ENCODE measurements around the gene MAGOH.

Gene MAGOH

DNA sequence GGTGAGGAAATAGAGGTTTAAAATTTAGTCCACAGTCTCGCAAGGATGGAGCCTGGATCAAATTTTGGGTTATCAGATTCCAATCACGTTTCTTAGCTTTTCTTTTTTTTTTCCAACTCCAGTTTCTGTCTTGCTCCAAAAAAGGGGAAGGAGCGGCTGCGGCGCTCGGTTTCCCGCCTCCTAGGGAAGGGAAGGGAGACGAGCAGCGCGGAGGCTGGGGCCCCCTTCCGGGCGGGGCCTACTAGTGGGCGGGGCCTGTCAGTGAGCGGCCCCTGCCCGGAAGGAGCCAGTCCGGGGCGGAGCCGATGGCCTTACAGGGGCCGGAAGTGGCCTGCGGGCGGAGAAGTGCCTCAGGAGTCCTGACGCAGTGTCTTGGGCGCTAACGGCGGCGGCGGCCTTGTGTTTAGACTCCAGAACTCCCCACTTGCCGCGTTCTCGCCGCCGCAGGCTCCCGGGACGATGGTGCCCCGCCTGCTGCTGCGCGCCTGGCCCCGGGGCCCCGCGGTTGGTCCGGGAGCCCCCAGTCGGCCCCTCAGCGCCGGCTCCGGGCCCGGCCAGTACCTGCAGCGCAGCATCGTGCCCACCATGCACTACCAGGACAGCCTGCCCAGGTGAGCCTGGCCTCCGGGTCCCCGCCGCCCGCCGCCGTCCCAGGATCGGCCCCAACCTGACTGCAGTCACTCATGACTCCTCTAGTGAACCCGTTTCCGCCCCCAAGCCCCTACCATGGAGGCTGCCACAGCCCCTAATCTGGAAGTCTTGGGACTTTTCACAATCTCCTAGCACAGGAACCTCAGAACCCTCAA is 41.6 kb downstream of the MAGOH start, which contains the start of gene CPT2:
Gene CPT2, plus strand, starts transcription at position 340 of the 806 bp plus-strand sequence. Its CDS starts 120 bp downstream, at position 460.
- peak; percentile 96 for DNase-seq (ENCODE audit: low read depth, low spot score)
- H3K9me3 ChIP-seq (ENCODE audit: insufficient read depth, low read length), result no peaks in the 10 kb centered on the region
- H3K27me3 ChIP-seq (ENCODE audit: insufficient read depth, insufficient read length), result peaks cover 18% of the 10 kb centered on the region
- peaks cover 16% of the 10 kb centered on the region for H3K36me3 ChIP-seq (ENCODE audit: insufficient read depth, insufficient read length, low read length)
- peak within 1 kb of the TSS; percentile 93 for H3K9ac ChIP-seq (ENCODE audit: insufficient read length, low read depth)
- H3K4me3 ChIP-seq (ENCODE audit: insufficient read length, low read depth), result peak within 1 kb of the TSS; percentile 87
- peaks cover 5% of the 10 kb centered on the region for H3K4me1 ChIP-seq (ENCODE audit: insufficient read depth, insufficient read length)
- no peak for TF ChIP-seq YY1 (IDR thresholded peaks at IDR 0.05; ENCODE audit: insufficient read depth, insufficient read length)
- TF ChIP-seq SUZ12 (IDR thresholded peaks at IDR 0.05; ENCODE audit: extremely low read depth, insufficient read depth, insufficient read length), result no peak
- TF ChIP-seq ZNF274 (IDR thresholded peaks at IDR 0.05; ENCODE audit: low read depth, low read length), result no peak

DNA sequence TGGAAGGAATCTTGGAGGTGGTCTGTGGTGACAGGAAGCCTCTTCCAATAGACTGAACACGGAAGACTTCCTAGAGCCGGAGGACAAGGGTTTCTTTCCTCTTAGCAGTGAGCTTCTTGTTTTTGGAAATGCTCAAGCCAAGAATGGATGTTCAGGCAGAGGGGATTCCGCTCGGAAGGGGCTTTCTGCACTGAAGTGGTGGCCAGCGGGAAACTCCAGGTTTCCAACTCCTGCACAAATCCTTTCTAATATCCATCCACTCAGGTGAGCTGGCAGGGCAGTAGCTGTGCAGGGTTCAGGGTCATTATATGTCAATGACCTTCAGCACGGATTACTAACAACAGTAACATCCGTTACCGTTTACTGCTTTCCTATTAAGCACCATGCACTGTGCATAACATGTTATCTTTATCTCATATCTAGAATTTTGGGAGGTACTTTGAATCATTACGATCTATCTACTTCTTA is 42.3 kb downstream of the MAGOH start:
- Histone ChIP-seq H3K36me3 (ENCODE audit: insufficient read depth, insufficient read length, low read length) (peaks cover 11% of the 10 kb centered on the region), H3K4me1 (ENCODE audit: insufficient read depth, insufficient read length) (peaks cover 5% of the 10 kb centered on the region), H3K27me3 (ENCODE audit: insufficient read depth, insufficient read length) (peaks cover 18% of the 10 kb centered on the region), H3K9ac (ENCODE audit: insufficient read length, low read depth) (peak overlapping the region; percentile 93), H3K4me3 (ENCODE audit: insufficient read length, low read depth) (peak overlapping the region; percentile 87), H3K9me3 (ENCODE audit: insufficient read depth, low read length) (no peaks in the 10 kb centered on the region)
- TF ChIP-seq SUZ12 (IDR thresholded peaks at IDR 0.05; ENCODE audit: extremely low read depth, insufficient read depth, insufficient read length) (no peak), YY1 (IDR thresholded peaks at IDR 0.05; ENCODE audit: insufficient read depth, insufficient read length) (no peak), ZNF274 (IDR thresholded peaks at IDR 0.05; ENCODE audit: low read depth, low read length) (no peak)
- no peak for DNase-seq (ENCODE audit: low read depth, low spot score)

DNA sequence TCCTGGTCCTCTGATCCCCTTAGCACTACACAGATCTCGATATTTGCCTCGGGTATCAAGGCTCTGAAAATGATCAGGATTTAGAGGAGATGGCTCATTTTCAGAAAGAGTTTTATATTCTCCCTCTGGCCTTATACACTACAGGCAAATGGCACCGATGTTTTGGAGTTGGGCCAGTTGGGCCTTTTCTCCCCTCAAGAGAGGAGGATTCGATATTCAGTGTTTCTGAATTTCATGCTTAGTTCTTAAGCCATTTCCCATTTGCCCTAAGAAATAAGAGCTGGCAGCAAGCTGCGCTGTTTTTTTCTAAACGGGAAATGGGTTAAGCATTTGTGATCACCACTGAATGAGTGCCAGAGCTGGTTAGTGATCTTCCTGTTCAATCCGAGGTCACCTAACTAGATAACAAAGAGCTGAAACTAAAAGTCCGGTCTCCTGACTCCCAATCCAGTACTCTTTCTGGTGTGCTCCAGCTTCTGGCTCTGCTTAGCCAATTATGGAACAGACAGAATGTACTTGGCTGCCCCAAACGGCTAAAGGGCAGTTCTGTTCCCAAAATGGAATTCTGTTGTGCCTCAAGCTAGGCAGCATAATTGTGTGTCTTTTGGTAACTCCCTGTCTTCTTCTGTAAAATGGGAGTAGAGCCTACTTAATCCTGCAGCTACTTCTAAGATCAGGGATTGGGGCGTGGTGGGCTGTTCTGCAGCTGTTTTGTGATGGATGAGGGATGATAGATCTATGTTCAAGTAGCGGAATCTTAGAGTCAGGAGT is 42.9 kb downstream of the MAGOH start:
- Histone ChIP-seq H3K9ac (ENCODE audit: insufficient read length, low read depth) (peak overlapping the region; percentile 93), H3K9me3 (ENCODE audit: insufficient read depth, low read length) (no peaks in the 10 kb centered on the region), H3K4me3 (ENCODE audit: insufficient read length, low read depth) (no peak overlapping the region), H3K4me1 (ENCODE audit: insufficient read depth, insufficient read length) (peaks cover 5% of the 10 kb centered on the region), H3K36me3 (ENCODE audit: insufficient read depth, insufficient read length, low read length) (peaks cover 5% of the 10 kb centered on the region), H3K27me3 (ENCODE audit: insufficient read depth, insufficient read length) (peaks cover 18% of the 10 kb centered on the region)
- no peak for DNase-seq (ENCODE audit: low read depth, low spot score)
- TF ChIP-seq YY1 (IDR thresholded peaks at IDR 0.05; ENCODE audit: insufficient read depth, insufficient read length) (no peak), SUZ12 (IDR thresholded peaks at IDR 0.05; ENCODE audit: extremely low read depth, insufficient read depth, insufficient read length) (no peak), ZNF274 (IDR thresholded peaks at IDR 0.05; ENCODE audit: low read depth, low read length) (no peak)

DNA sequence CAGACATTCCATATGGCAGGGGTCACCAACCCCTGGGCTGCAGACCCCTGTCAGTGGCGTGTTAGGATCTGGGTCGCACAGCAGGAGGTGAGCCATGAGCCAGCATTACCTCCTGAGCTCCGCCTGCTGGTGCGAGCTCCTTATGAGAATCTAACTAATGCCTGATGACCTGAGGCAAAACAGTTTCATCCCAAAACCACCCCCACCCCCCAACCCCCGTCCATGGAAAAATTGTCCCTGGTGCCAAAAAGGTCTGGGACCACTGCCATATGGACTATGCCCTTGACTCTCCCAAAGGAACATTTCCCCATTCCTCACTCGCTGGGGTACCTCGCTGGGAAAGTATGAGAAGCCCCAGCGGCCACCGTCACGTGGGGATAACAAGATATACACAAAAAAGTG is 48.1 kb downstream of the MAGOH start:
- H3K4me3 ChIP-seq (ENCODE audit: insufficient read length, low read depth), result no peak overlapping the region
- H3K9ac ChIP-seq (ENCODE audit: insufficient read length, low read depth), result no peak overlapping the region
- TF ChIP-seq YY1 (IDR thresholded peaks at IDR 0.05; ENCODE audit: insufficient read depth, insufficient read length), result no peak
- no peak for TF ChIP-seq ZNF274 (IDR thresholded peaks at IDR 0.05; ENCODE audit: low read depth, low read length)
- no peak for TF ChIP-seq SUZ12 (IDR thresholded peaks at IDR 0.05; ENCODE audit: extremely low read depth, insufficient read depth, insufficient read length)
- DNase-seq (ENCODE audit: low read depth, low spot score), result no peak
- H3K36me3 ChIP-seq (ENCODE audit: insufficient read depth, insufficient read length, low read length), result no peaks in the 10 kb centered on the region
- H3K4me1 ChIP-seq (ENCODE audit: insufficient read depth, insufficient read length), result no peaks in the 10 kb centered on the region
- peaks cover 7% of the 10 kb centered on the region for H3K27me3 ChIP-seq (ENCODE audit: insufficient read depth, insufficient read length)
- H3K9me3 ChIP-seq (ENCODE audit: insufficient read depth, low read length), result no peaks in the 10 kb centered on the region

DNA sequence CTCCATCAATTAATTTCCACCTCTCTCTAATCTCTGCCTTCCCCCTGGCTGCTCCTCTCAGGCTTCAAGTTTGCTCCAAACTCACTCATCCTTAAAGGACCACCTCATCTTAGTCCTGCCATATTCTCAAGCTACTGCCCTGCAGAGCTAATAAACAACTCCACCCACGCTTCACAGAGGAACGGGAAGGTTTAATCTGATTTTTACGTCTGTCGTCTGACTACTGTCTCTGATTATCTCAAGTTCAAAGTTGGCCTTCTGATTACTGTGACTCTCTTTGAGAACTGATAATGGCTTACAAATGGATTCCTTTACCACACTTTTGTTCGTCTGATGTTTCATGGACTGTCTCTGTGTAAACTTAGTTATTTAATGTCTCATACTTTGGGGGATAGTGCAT is 49.3 kb downstream of the MAGOH start:
- no peak for DNase-seq (ENCODE audit: low read depth, low spot score)
- TF ChIP-seq SUZ12 (IDR thresholded peaks at IDR 0.05; ENCODE audit: extremely low read depth, insufficient read depth, insufficient read length) (no peak), YY1 (IDR thresholded peaks at IDR 0.05; ENCODE audit: insufficient read depth, insufficient read length) (no peak), ZNF274 (IDR thresholded peaks at IDR 0.05; ENCODE audit: low read depth, low read length) (no peak)
- Histone ChIP-seq H3K9me3 (ENCODE audit: insufficient read depth, low read length) (no peaks in the 10 kb centered on the region), H3K4me3 (ENCODE audit: insufficient read length, low read depth) (no peak overlapping the region), H3K9ac (ENCODE audit: insufficient read length, low read depth) (no peak overlapping the region), H3K4me1 (ENCODE audit: insufficient read depth, insufficient read length) (no peaks in the 10 kb centered on the region), H3K27me3 (ENCODE audit: insufficient read depth, insufficient read length) (no peaks in the 10 kb centered on the region), H3K36me3 (ENCODE audit: insufficient read depth, insufficient read length, low read length) (no peaks in the 10 kb centered on the region)

DNA sequence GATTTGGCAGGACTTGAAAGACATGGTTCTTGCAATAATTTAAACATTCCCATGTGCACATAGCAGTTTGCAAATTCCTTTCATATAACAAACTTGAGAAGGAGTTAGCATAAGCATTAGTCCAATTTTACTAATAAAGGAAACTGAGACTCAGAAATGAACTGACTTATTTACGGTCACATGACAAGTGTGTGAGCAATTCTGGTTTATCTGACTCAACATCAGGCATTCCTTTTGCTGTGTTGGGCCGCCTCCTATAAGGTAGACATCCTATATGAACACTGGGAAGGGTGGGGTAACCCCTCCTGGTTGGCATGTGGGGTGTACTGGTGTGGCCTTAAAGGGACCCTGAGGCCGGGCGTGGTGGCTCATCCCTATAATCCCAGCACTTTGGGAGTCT is 50.2 kb downstream of the MAGOH start:
- H3K9me3 ChIP-seq (ENCODE audit: insufficient read depth, low read length), result no peaks in the 10 kb centered on the region
- no peaks in the 10 kb centered on the region for H3K4me1 ChIP-seq (ENCODE audit: insufficient read depth, insufficient read length)
- H3K36me3 ChIP-seq (ENCODE audit: insufficient read depth, insufficient read length, low read length), result no peaks in the 10 kb centered on the region
- H3K27me3 ChIP-seq (ENCODE audit: insufficient read depth, insufficient read length), result no peaks in the 10 kb centered on the region
- H3K9ac ChIP-seq (ENCODE audit: insufficient read length, low read depth), result no peak overlapping the region
- TF ChIP-seq ZNF274 (IDR thresholded peaks at IDR 0.05; ENCODE audit: low read depth, low read length), result no peak
- TF ChIP-seq SUZ12 (IDR thresholded peaks at IDR 0.05; ENCODE audit: extremely low read depth, insufficient read depth, insufficient read length), result no peak
- no peak for TF ChIP-seq YY1 (IDR thresholded peaks at IDR 0.05; ENCODE audit: insufficient read depth, insufficient read length)
- H3K4me3 ChIP-seq (ENCODE audit: insufficient read length, low read depth), result no peak overlapping the region
- no peak for DNase-seq (ENCODE audit: low read depth, low spot score)

DNA sequence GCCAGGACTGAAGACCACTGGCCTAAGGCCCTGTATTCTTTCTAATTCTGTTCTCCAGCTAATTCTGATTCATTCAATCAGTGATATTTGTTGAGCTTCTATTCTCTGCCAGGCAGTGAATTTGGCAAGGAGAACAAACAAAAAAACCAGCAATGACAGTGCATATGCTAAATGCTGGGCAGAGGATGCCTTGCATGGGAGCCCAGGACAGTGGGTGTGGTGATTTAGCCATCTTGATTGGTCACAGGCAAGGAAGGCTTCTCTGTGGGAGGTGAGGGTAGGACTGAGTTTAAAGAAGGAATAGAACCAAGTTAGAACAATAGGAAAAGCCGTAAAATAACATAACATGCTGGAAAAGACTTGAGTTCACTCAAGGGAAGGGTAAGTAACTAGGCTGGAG is 50.9 kb downstream of the MAGOH start:
- Histone ChIP-seq H3K9ac (ENCODE audit: insufficient read length, low read depth) (no peak overlapping the region), H3K4me3 (ENCODE audit: insufficient read length, low read depth) (no peak overlapping the region), H3K36me3 (ENCODE audit: insufficient read depth, insufficient read length, low read length) (no peaks in the 10 kb centered on the region), H3K27me3 (ENCODE audit: insufficient read depth, insufficient read length) (no peaks in the 10 kb centered on the region), H3K9me3 (ENCODE audit: insufficient read depth, low read length) (no peaks in the 10 kb centered on the region), H3K4me1 (ENCODE audit: insufficient read depth, insufficient read length) (no peaks in the 10 kb centered on the region)
- no peak for DNase-seq (ENCODE audit: low read depth, low spot score)
- TF ChIP-seq YY1 (IDR thresholded peaks at IDR 0.05; ENCODE audit: insufficient read depth, insufficient read length), result no peak
- TF ChIP-seq ZNF274 (IDR thresholded peaks at IDR 0.05; ENCODE audit: low read depth, low read length), result no peak
